ENCODE measurements around the gene FAM184A.

DNA sequence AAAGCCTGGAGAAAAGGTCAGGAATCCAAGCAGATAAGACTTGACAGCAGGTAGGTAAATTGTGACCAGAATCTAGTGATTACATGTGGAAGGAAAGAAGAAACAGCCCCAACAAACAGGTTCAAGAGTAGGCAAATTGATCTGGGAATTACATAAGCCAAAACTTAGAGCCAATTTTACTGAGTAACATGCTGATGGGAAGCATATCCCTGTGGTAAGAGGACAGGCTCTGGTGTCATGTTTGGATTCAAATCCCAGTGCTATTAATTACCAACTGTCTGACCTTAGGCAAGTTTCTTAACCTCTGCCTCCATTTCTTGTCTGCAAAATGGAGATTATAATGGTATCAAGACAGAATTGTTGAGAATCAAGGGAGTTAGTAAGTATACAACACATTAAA, 163.9 kb downstream of the FAM184A start:
- no peak for TF ChIP-seq ZNF317 (CRISPR knock-in tag; IDR thresholded peaks at IDR 0.05; ENCODE audit: borderline replicate concordance, low read depth)
- TF ChIP-seq, protein P1, sequence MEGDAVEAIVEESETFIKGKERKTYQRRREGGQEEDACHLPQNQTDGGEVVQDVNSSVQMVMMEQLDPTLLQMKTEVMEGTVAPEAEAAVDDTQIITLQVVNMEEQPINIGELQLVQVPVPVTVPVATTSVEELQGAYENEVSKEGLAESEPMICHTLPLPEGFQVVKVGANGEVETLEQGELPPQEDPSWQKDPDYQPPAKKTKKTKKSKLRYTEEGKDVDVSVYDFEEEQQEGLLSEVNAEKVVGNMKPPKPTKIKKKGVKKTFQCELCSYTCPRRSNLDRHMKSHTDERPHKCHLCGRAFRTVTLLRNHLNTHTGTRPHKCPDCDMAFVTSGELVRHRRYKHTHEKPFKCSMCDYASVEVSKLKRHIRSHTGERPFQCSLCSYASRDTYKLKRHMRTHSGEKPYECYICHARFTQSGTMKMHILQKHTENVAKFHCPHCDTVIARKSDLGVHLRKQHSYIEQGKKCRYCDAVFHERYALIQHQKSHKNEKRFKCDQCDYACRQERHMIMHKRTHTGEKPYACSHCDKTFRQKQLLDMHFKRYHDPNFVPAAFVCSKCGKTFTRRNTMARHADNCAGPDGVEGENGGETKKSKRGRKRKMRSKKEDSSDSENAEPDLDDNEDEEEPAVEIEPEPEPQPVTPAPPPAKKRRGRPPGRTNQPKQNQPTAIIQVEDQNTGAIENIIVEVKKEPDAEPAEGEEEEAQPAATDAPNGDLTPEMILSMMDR (IDR thresholded peaks at IDR 0.05): no peak
- TF ChIP-seq NFE2L1 (CRISPR knock-in tag; IDR thresholded peaks at IDR 0.05): no peak
- TF ChIP-seq, protein P2, sequence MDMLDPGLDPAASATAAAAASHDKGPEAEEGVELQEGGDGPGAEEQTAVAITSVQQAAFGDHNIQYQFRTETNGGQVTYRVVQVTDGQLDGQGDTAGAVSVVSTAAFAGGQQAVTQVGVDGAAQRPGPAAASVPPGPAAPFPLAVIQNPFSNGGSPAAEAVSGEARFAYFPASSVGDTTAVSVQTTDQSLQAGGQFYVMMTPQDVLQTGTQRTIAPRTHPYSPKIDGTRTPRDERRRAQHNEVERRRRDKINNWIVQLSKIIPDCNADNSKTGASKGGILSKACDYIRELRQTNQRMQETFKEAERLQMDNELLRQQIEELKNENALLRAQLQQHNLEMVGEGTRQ (CRISPR knock-in tag; IDR thresholded peaks at IDR 0.05): no peak

Data from WTC11 (cell line).